K562 treated with DMSO at 1 percent for 24 hours (cell line): ENCODE measurements around the gene MAP3K2. TPM values are rescaled to one million over a fixed set of nuclear protein-coding genes. Genes with fewer than 3 reads are reported as not detected.

Experiments used
- total RNA-seq: library from RNA; unstranded; fragments of 300-600 nt; gene quantifications from 2 replicates; pipeline ENCODE4 v1.2.3, GENCODE V29; 2022; ENCODE audit warnings: low read depth; ENCODE audit not compliant: insufficient read depth

Gene MAP3K2, protein sequence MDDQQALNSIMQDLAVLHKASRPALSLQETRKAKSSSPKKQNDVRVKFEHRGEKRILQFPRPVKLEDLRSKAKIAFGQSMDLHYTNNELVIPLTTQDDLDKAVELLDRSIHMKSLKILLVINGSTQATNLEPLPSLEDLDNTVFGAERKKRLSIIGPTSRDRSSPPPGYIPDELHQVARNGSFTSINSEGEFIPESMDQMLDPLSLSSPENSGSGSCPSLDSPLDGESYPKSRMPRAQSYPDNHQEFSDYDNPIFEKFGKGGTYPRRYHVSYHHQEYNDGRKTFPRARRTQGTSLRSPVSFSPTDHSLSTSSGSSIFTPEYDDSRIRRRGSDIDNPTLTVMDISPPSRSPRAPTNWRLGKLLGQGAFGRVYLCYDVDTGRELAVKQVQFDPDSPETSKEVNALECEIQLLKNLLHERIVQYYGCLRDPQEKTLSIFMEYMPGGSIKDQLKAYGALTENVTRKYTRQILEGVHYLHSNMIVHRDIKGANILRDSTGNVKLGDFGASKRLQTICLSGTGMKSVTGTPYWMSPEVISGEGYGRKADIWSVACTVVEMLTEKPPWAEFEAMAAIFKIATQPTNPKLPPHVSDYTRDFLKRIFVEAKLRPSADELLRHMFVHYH
- total RNA-seq: 16.0 and 20.6 TPM in 2 replicates

DNA sequence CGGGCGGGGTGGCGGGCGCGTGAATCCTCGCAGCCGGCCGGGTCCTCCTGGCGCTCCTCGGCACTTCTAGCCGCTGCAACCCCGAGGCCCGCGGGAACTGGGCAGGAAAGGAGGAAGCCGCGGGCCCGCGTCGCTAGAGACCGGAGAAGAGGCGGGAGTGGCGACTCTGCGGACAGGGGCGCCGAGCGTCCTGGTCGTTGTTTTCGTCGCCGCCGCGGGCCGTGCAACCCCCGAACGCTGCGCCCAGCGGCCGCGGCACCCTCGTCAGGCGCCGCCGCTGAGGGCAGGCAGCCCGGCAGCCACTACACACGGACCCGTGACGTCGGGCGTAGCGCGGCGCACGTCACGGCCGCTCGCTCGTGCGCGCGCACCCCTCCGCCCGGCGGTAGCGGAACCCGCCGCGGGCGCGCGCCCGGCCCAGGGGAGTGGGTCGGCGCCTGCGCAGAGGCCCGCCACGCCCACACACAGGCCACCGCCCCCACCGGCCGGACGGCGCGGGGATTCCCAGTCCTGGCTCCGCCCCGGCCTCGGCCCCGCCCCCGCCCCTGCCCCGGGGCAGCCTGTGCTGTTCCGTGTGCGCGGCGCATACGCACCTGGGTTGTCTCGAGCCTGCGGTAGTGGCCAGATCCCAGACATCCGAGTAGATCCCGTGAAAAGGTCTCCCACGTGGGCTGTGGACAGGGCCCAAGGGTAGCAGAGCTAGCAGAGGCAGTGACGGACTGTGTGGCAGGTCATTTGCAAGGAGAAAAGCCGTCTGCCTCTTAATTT is at the start of gene MAP3K2:
Gene MAP3K2, minus strand, starts transcription at position 321 of the 768 bp plus-strand sequence. CDS start 44,846 bp downstream, outside the sequence.

DNA sequence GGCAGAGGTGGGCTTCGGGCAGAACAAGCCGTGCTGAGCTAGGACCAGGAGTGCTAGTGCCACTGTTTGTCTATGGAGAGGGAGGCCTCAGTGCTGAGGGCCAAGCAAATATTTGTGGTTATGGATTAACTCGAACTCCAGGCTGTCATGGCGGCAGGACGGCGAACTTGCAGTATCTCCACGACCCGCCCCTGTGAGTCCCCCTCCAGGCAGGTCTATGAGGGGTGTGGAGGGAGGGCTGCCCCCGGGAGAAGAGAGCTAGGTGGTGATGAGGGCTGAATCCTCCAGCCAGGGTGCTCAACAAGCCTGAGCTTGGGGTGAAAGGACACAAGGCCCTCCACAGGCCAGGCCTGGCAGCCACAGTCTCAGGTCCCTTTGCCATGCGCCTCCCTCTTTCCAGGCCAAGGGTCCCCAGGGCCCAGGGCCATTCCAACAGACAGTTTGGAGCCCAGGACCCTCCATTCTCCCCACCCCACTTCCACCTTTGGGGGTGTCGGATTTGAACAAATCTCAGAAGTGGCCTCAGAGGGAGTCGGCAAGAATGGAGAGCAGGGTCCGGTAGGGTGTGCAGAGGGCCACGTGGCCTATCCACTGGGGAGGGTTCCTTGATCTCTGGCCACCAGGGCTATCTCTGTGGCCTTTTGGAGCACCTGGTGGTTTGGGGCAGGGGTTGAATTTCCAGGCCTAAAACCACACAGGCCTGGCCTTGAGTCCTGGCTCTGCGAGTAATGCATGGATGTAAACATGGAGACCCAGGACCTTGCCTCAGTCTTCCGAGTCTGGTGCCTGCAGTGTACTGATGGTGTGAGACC is 30.7 kb upstream of the MAP3K2 start, which contains the start of gene PROC:
Gene PROC, plus strand, starts transcription at position 128 of the 812 bp plus-strand sequence. CDS start 1,516 bp downstream, outside the sequence.

DNA sequence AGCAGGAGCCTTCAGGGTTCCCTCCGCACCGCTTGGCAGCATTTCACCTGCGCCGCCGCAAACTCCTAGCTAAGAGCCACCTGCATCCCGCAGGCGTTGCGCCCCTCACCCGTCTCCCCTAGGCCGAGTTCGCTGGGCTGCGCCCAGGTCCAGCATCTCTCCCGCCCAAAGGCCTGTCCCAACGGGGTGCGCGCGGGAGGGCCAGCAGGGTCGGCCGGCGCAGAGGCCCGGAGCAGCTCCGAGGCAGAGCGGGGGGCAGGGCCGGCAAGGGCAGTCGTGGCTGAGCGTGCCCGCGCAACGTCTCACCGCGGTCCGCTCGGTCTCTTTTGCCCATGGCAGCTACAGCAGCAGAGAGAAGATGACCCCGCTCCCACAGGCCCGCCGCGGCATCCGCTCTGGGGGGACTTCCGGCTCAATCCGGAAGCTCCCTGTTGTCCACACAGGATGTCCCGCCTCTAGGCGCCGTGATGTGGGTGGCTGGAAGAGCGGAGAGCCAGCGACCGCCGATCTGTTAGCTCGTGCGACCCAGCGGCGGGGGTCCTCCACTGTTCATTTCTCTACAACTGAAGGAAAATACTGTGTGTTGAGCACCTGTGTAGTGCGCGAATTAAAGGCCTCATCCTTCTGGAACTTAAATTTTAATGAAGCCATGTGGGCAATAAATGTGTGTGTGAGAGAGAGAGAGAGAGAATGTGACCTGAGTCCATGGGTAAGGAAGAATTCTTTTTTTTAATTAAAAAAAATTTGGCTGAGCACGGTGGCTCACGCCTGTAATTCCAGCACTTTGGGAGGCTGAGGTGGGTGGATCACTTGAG is 93.8 kb downstream of the MAP3K2 start, which contains the start of gene ERCC3:
Gene ERCC3, minus strand, starts transcription at position 397 of the 815 bp plus-strand sequence. Its CDS starts 63 bp downstream, at position 334.

Other genes with a start within 250 kb of the MAP3K2 start
- gene CYP27C1, start 167.7 kb downstream of the MAP3K2 start, total RNA-seq: not detected in 2 replicates
- 41.5 and 41.6 TPM in 2 replicates for gene ERCC3, start 93.8 kb downstream of the MAP3K2 start, total RNA-seq
- gene PROC, start 30.5 kb upstream of the MAP3K2 start, total RNA-seq: 0.20 and 1.6 TPM in 2 replicates
- gene IWS1, start 138.5 kb upstream of the MAP3K2 start, total RNA-seq: 34.9 and 35.7 TPM in 2 replicates
- not detected in 2 replicates for gene MYO7B, start 147.7 kb upstream of the MAP3K2 start, total RNA-seq